GM21825 (cell line): ENCODE results near the gene WDR88.
"Not testable (repeated sequence)": the region's sequence is repeated elsewhere in the genome, so short reads cannot be mapped to it uniquely, and the experiment has no call there.

Experiments
- ATAC-seq: cut with Tn5 transposase; IDR thresholded peaks from one replicate; pipeline ENCODE4 v1.9.1; 2021; ENCODE audit warnings: mild to moderate bottlenecking, moderate library complexity; ENCODE audit not compliant: unreplicated experiment

The WDR88 gene

GRCh38 chr19:33208904-33209849, 77.3 kb downstream of the WDR88 start:
- no peak for ATAC-seq

GRCh38 chr19:33209850-33210230, 77.9 kb downstream of the WDR88 start:
- not testable (repeated sequence) for ATAC-seq

- no peak for ATAC-seq
These were observed 78.5 kb downstream of the WDR88 start for GRCh38 chr19:33210266-33210940.

GRCh38 chr19:33211794-33212435, 80.0 kb downstream of the WDR88 start:
- ATAC-seq = no peak

- no peak for ATAC-seq
These were observed 80.7 kb downstream of the WDR88 start for GRCh38 chr19:33212436-33213172.

GRCh38 chr19:33214596-33214995, 82.7 kb downstream of the WDR88 start:
- no peak for ATAC-seq

GRCh38 chr19:33215438-33216197, 83.7 kb downstream of the WDR88 start:
- no peak for ATAC-seq

- ATAC-seq = no peak
These were observed 84.4 kb downstream of the WDR88 start for GRCh38 chr19:33216198-33216830.

GRCh38 chr19:33217881-33218280, 86.0 kb downstream of the WDR88 start:
- no peak for ATAC-seq

GRCh38 chr19:33219261-33219815, 87.4 kb downstream of the WDR88 start:
- ATAC-seq = no peak

- no peak for ATAC-seq
These were observed 88.2 kb downstream of the WDR88 start for GRCh38 chr19:33220115-33220514.

GRCh38 chr19:33220735-33221134, 88.8 kb downstream of the WDR88 start:
- ATAC-seq = no peak

- no peak for ATAC-seq
These were observed 89.7 kb downstream of the WDR88 start for GRCh38 chr19:33221638-33222037.

GRCh38 chr19:33222255-33222654, 90.3 kb downstream of the WDR88 start:
- not testable (repeated sequence) for ATAC-seq

GRCh38 chr19:33224694-33225457, 93.0 kb downstream of the WDR88 start:
- ATAC-seq = no peak
